Fibroblast of lung (primary cell): ENCODE results near the gene P3H1.

Experiments used
- EZH2 ChIP-seq: IDR thresholded peaks from 2 replicates; pipeline ENCODE4 v1.5.1; 2012; ENCODE audit warnings: low read length, control low read depth, mild to moderate bottlenecking; ENCODE audit errors: missing control alignments
- TF ChIP-seq, protein P1 (sequence below), 2 donors: IDR thresholded peaks in 1 of 2; conservative IDR thresholded peaks in 1 of 2; 1 replicate in 1 of 2; 2 replicates in 1 of 2; pipeline ENCODE4 v1.5.1; 2011 to 2012; ENCODE audit warnings: low read length in 2 of 2, control low read depth in 1 of 2, inconsistent platforms in 1 of 2, low read depth in 1 of 2, mild to moderate bottlenecking in 1 of 2

- TF ChIP-seq, protein P1, sequence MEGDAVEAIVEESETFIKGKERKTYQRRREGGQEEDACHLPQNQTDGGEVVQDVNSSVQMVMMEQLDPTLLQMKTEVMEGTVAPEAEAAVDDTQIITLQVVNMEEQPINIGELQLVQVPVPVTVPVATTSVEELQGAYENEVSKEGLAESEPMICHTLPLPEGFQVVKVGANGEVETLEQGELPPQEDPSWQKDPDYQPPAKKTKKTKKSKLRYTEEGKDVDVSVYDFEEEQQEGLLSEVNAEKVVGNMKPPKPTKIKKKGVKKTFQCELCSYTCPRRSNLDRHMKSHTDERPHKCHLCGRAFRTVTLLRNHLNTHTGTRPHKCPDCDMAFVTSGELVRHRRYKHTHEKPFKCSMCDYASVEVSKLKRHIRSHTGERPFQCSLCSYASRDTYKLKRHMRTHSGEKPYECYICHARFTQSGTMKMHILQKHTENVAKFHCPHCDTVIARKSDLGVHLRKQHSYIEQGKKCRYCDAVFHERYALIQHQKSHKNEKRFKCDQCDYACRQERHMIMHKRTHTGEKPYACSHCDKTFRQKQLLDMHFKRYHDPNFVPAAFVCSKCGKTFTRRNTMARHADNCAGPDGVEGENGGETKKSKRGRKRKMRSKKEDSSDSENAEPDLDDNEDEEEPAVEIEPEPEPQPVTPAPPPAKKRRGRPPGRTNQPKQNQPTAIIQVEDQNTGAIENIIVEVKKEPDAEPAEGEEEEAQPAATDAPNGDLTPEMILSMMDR (conservative IDR thresholded peaks at IDR 0.05 in 1 of 2, IDR thresholded peaks at IDR 0.05 in 1 of 2; ENCODE audit: low read depth in 1 of 2, low read length in 2 of 2), result no peak
- TF ChIP-seq EZH2, result no peak
Measured at GRCh38 chr1:42744148-42744413, 22.7 kb downstream of the P3H1 start.
